HCT116 (cell line): ENCODE measurements around the gene NEUROD2. TPM values are rescaled to one million over a fixed set of nuclear protein-coding genes. Genes with fewer than 3 reads are reported as not detected.

Experiments used
- ATAC-seq: fragments of 200-7000 bp; cut with Tn5 transposase; 2 replicates; pipeline ENCODE4 v1.9.1; 2020; ENCODE audit warnings: mild to moderate bottlenecking, moderate library complexity
- BruUV-seq: library from RNA; stranded (reverse); fragments of 400-500 nt; replicated peaks from 2 replicates; lab custom pipeline; 2021; lab: Mats Ljungman, UMichigan
- CTCF ChIA-PET: fragments of 300-600 bp; sonication (Branson Sonifier 250); formaldehyde crosslinking; loops from one replicate; lab custom pipeline; 2021; ENCODE audit warnings: antibody characterized with exemption; lab: Charles Lee
- POLR2A ChIA-PET: fragments of 300-600, 350-600 bp; sonication (Branson Sonifier 250); formaldehyde crosslinking; loops from one replicate; lab custom pipeline; 2021; ENCODE audit warnings: antibody characterized with exemption; lab: Charles Lee
- RAD21 ChIA-PET, 2 experiments: fragments of 300-600 bp; sonication (Branson Sonifier 250); formaldehyde crosslinking; loops; one replicate each; lab custom pipeline; 2023; ENCODE audit warnings: low total read pairs in 2 of 2; ENCODE audit not compliant: uncharacterized antibody in 2 of 2, unreplicated experiment in 2 of 2, low non-redundant PET in 1 of 2; lab: Charles Lee
- DNase-seq: peaks from one replicate; pipeline ENCODE4 v3.0.0-alpha.2; 2010; ENCODE audit warnings: low read depth, low spot score
- H2AFZ ChIP-seq: fragments of 200-600 bp; shearing (Covaris generic), sonication (generic); 2 replicates; pipeline ENCODE4 v1.6.1; 2017; ENCODE audit warnings: low read depth, mixed run types, mixed read lengths, antibody characterized with exemption, low read length; ENCODE audit not compliant: poor library complexity, severe bottlenecking
- H3K27ac ChIP-seq: 2 replicates; pipeline ENCODE4 v1.5.1; 2012; ENCODE audit warnings: low read depth, low read length
- H3K27me3 ChIP-seq: fragments of 200-600 bp; sonication (generic); 2 replicates; pipeline ENCODE4 v1.6.1; 2016; ENCODE audit warnings: mixed run types, low read length, mixed read lengths; ENCODE audit not compliant: insufficient read depth
- H3K36me3 ChIP-seq, 2 experiments: fragments of 200-500 bp in 1 of 2; fragments of 200-600 bp in 1 of 2; sonication (Bioruptor generic) in 1 of 2; sonication (generic) in 1 of 2; 2 replicates each; pipeline versions ENCODE4 v1.5.1 to v1.6.1; 2014 to 2016; ENCODE audit warnings: low read length in 2 of 2, inconsistent platforms in 1 of 2, mixed read lengths in 1 of 2, mixed run types in 1 of 2; ENCODE audit not compliant: insufficient read depth in 2 of 2, control insufficient read depth in 1 of 2
- H3K4me1 ChIP-seq, 2 experiments: fragments of 200-600 bp in 1 of 2; sonication (generic) in 1 of 2; 2 replicates each; pipeline versions ENCODE4 v1.5.1 to v1.6.1; 2012 to 2017; ENCODE audit warnings: low read length in 2 of 2, inconsistent platforms in 1 of 2, mild to moderate bottlenecking in 1 of 2, mixed read lengths in 1 of 2, mixed run types in 1 of 2, moderate library complexity in 1 of 2; ENCODE audit not compliant: insufficient read depth in 2 of 2, control insufficient read depth in 1 of 2
- H3K4me2 ChIP-seq: fragments of 200-600 bp; sonication (generic); 2 replicates; pipeline ENCODE4 v1.6.1; 2017; ENCODE audit warnings: mixed run types, low read length, mixed read lengths
- H3K4me3 ChIP-seq, 2 experiments: fragments of 200-600 bp in 1 of 2; sonication (generic) in 1 of 2; replicated peaks in 1 of 2; 2 replicates each; pipeline ENCODE4 v1.5.1; 2011 to 2016; ENCODE audit warnings: low read length in 2 of 2, control low read depth in 1 of 2, low read depth in 1 of 2, mild to moderate bottlenecking in 1 of 2, mixed read lengths in 1 of 2, mixed run types in 1 of 2
- H3K79me2 ChIP-seq: fragments of 200-600 bp; sonication (generic); 2 replicates; pipeline ENCODE4 v1.6.1; 2017; ENCODE audit warnings: mild to moderate bottlenecking, mixed run types, low read length, moderate library complexity, mixed read lengths; ENCODE audit not compliant: insufficient read depth
- H3K9ac ChIP-seq: fragments of 200-600 bp; sonication (generic); 2 replicates; pipeline ENCODE4 v1.6.1; 2016; ENCODE audit warnings: low read length, mixed read lengths
- H3K9me2 ChIP-seq: fragments of 200-600 bp; sonication (generic), shearing (Covaris generic); 2 replicates; pipeline ENCODE4 v1.6.1; 2017; ENCODE audit warnings: mixed run types, mild to moderate bottlenecking, moderate library complexity; ENCODE audit not compliant: insufficient read depth
- H3K9me3 ChIP-seq, 2 experiments: fragments of 200-500 bp in 1 of 2; fragments of 200-600 bp in 1 of 2; sonication (Bioruptor generic) in 1 of 2; sonication (generic) in 1 of 2; 2 replicates each; pipeline ENCODE4 v1.6.1; 2014 to 2017; ENCODE audit warnings: low read length in 2 of 2, mixed read lengths in 2 of 2, inconsistent platforms in 1 of 2, low read depth in 1 of 2, mild to moderate bottlenecking in 1 of 2, mixed run types in 1 of 2, moderate library complexity in 1 of 2; ENCODE audit not compliant: control insufficient read depth in 1 of 2, insufficient read depth in 1 of 2
- H4K20me1 ChIP-seq: fragments of 200-600 bp; sonication (generic), shearing (Covaris generic); 2 replicates; pipeline ENCODE4 v1.6.1; 2017; ENCODE audit warnings: mixed run types, mild to moderate bottlenecking, moderate library complexity; ENCODE audit not compliant: insufficient read depth
- JUND ChIP-seq: IDR thresholded peaks from 2 replicates; pipeline ENCODE4 v1.6.1; 2012
- TCF7L2 ChIP-seq: IDR thresholded peaks from 2 replicates; pipeline ENCODE4 v1.7.0; 2011; ENCODE audit warnings: borderline replicate concordance, inconsistent platforms; ENCODE audit not compliant: insufficient read depth, insufficient read length; ENCODE audit errors: extremely low read depth
- ZBTB33 ChIP-seq: IDR thresholded peaks from 2 replicates; pipeline ENCODE4 v1.6.1; 2011; ENCODE audit warnings: mild to moderate bottlenecking, low read length, moderate library complexity; ENCODE audit not compliant: insufficient replicate concordance; ENCODE audit errors: extremely low read depth
- intact Hi-C: fragments of 100-400 bp; cut with micrococcal nuclease; formaldehyde crosslinking; loops from 2 replicates; pipeline ENCODE4 v1.10.0; 2022
- total RNA-seq: library from RNA; stranded (reverse); gene quantifications from one replicate; pipeline ENCODE4 v1.2.1, GENCODE V29; 2021; ENCODE audit not compliant: unreplicated experiment
- TF ChIP-seq, protein P1 (sequence below), 3 experiments: fragments of 200-600 bp in 1 of 3; sonication (generic) in 1 of 3; IDR thresholded peaks in 2 of 3; conservative IDR thresholded peaks in 1 of 3; 2 replicates each; pipeline ENCODE4 v1.5.1; 2012 to 2017; ENCODE audit warnings: low read depth in 2 of 3, low read length in 2 of 3, antibody characterized with exemption in 1 of 3, borderline replicate concordance in 1 of 3, control low read depth in 1 of 3, mild to moderate bottlenecking in 1 of 3, mixed read lengths in 1 of 3, mixed run types in 1 of 3, moderate library complexity in 1 of 3; ENCODE audit not compliant: insufficient read depth in 1 of 3

Gene NEUROD2
- total RNA-seq, 1 experiment from 2014 or later, result not detected

DNA sequence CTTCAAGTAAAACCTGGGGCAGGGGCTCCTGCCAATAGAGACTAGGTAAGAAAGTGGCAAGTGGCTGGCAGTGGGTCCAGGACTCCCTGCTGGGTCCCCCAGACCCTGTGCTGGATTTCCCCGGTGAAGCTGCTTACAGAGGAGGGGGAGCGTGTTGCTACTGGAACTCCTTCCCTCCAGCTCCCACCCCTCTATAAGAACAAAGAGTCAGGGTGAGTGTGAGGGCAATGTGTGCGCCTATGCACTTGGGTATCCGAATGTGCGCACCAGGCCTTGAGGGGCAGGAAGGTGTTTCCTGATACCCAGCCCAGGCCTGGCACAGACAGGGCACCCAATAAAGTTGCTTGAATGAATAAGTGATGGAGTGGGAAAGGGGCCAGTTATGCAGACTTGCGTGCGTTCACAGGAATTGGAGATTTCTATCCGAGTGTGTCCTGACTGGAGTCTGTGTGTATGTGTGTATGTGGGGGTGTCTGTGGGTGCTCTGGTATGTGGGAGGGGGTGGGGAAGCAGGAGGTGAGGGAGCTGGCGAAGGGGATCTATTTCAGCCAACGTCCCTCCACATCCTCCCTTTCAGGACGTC, 11.7 kb downstream of the NEUROD2 start:
- no peak for ATAC-seq
- Histone ChIP-seq H3K9me3 (no peaks in the 10 kb centered on the region), H3K9ac (no peak overlapping the region), H3K4me3 (no peak overlapping the region), H3K36me3 (no peaks in the 10 kb centered on the region), H2AFZ (no peak overlapping the region), H3K27me3 (peaks cover 49% of the 10 kb centered on the region), H4K20me1 (no peaks in the 10 kb centered on the region), H3K4me1 (no peaks in the 10 kb centered on the region), H3K27ac (no peak overlapping the region), H3K4me2 (no peak overlapping the region), H3K9me2 (no peaks in the 10 kb centered on the region), H3K79me2 (no peaks in the 10 kb centered on the region)
- BruUV-seq, result no TSS peak
- CTCF ChIA-PET, result no interaction called here
- TF ChIP-seq JUND (no peak), ZBTB33 (no peak), TCF7L2 (no peak)
- TF ChIP-seq, protein P1, sequence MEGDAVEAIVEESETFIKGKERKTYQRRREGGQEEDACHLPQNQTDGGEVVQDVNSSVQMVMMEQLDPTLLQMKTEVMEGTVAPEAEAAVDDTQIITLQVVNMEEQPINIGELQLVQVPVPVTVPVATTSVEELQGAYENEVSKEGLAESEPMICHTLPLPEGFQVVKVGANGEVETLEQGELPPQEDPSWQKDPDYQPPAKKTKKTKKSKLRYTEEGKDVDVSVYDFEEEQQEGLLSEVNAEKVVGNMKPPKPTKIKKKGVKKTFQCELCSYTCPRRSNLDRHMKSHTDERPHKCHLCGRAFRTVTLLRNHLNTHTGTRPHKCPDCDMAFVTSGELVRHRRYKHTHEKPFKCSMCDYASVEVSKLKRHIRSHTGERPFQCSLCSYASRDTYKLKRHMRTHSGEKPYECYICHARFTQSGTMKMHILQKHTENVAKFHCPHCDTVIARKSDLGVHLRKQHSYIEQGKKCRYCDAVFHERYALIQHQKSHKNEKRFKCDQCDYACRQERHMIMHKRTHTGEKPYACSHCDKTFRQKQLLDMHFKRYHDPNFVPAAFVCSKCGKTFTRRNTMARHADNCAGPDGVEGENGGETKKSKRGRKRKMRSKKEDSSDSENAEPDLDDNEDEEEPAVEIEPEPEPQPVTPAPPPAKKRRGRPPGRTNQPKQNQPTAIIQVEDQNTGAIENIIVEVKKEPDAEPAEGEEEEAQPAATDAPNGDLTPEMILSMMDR (IDR thresholded peaks at IDR 0.05 in 2 of 3, conservative IDR thresholded peaks at IDR 0.05 in 1 of 3; ENCODE audit: borderline replicate concordance in 1 of 3, insufficient read depth in 1 of 3, low read depth in 2 of 3, low read length in 2 of 3), result no peak
- no peak for DNase-seq
- RAD21 ChIA-PET, result no interaction called here
- POLR2A ChIA-PET, result no interaction called here
- intact Hi-C loops, result no loop called here
